Measurements from ENCODE around the gene NTNG1. TPM values are rescaled to one million over a fixed set of nuclear protein-coding genes. Genes with fewer than 3 reads are reported as not detected.
A peak's percentile ranks its signal among the peaks of the same experiment; 100 is the strongest.

Gene NTNG1
- total and polyA plus RNA-seq, 10 of the 15 experiments (the other 5 are each of a cell fraction or from before 2014, with no cell fraction given) = 0.18 to 2.3 (median 1.1) TPM; not detected in 1

GRCh38 chr1:107359472-107360241 is 218.8 kb downstream of the NTNG1 start:
- FAIRE-seq (no peak), DNase-seq (ENCODE audit: low read depth, low spot score) (no peak), ATAC-seq (peak; percentile 47)
- RAD21 ChIA-PET (ENCODE audit: unreplicated experiment) = no interaction called here
- in situ Hi-C loops (cut with MboI) (no loop called here), intact Hi-C loops (cut with micrococcal nuclease; ENCODE audit: unreplicated experiment) (no loop called here)
- no peaks in the 10 kb centered on the region for H3K36me3 ChIP-seq (ENCODE audit: control insufficient read depth in 2 of 2, insufficient read depth in 2 of 2, low read length in 1 of 2)
- H3K4me2 ChIP-seq (ENCODE audit: control insufficient read depth, insufficient read depth) = peak overlapping the region; percentile 48; the same call in 1 of the 2 replicates
- no peaks in the 10 kb centered on the region for H3K9me3 ChIP-seq (replicated peaks; ENCODE audit: control insufficient read depth, insufficient read depth, low read length)
- no peaks in the 10 kb centered on the region for H3K79me2 ChIP-seq (ENCODE audit: control insufficient read depth, insufficient read depth, low read length)
- 18% methylated on average over 5 of the region's 5 CpGs for WGBS (ENCODE audit: insufficient coverage, insufficient replicate concordance, low lambda C conversion rate, missing lambda C conversion rate)
- no peak overlapping the region for H3K27ac ChIP-seq (ENCODE audit: control insufficient read depth, insufficient read depth)
- CTCF ChIA-PET = interaction anchor here (2.0 kb wide), 1 partner anchor 169 kb away, joined by 4 read pairs; no protein-coding TSS in a partner anchor
- H3K27me3 ChIP-seq (replicated peaks in 1 of 2; ENCODE audit: control insufficient read depth in 2 of 2, insufficient read depth in 2 of 2, low read length in 1 of 2) = no peaks in the 10 kb centered on the region
- POLR2A ChIA-PET = no interaction called here
- no peaks in the 10 kb centered on the region for H3K4me1 ChIP-seq (ENCODE audit: control insufficient read depth, insufficient read depth, low read length)
- H2AFZ ChIP-seq (ENCODE audit: control insufficient read depth, low read depth, low read length) = peak overlapping the region; percentile 19; the same call in 1 of the 2 replicates
- BruUV-seq (replicated peaks) = no TSS peak
- H3K4me3 ChIP-seq = no peak overlapping the region
- no peak overlapping the region for H3K9ac ChIP-seq (ENCODE audit: control insufficient read depth, insufficient read depth, low read length)
- no peaks in the 10 kb centered on the region for H4K20me1 ChIP-seq (ENCODE audit: control insufficient read depth, insufficient read depth)
- TF ChIP-seq NBN (IDR thresholded peaks at IDR 0.05) (no peak), ZBED1 (IDR thresholded peaks at IDR 0.05; ENCODE audit: borderline replicate concordance) (no peak), EP300 (IDR thresholded peaks at IDR 0.05; ENCODE audit: borderline replicate concordance in 1 of 2, control insufficient read depth in 1 of 2, low read depth in 2 of 2, low read length in 2 of 2) (no peak), PAX8 (IDR thresholded peaks at IDR 0.05) (no peak), SIX5 (IDR thresholded peaks at IDR 0.05; ENCODE audit: low read depth, low read length, severe bottlenecking) (no peak), SMAD1 (IDR thresholded peaks at IDR 0.05; ENCODE audit: low read depth, partially characterized antibody) (no peak), LARP7 (IDR thresholded peaks at IDR 0.05) (no peak), POU2F2 (IDR thresholded peaks at IDR 0.05; ENCODE audit: borderline replicate concordance, low read depth, low read length) (no peak)
- SMC1A ChIA-PET (ENCODE audit: uncharacterized antibody, unreplicated experiment) = interaction anchor here (0.9 to 1.6 kb wide), 7 partner anchors 8 to 169 kb away, joined by 3 to 4 read pairs (median 3); no protein-coding TSS in a partner anchor
